ENCODE data around the gene SHOC1.

The SHOC1 gene

GRCh38 chr9:111794835-111795556 lies at the start of gene SHOC1:
TSS of gene SHOC1 (minus strand) at chr9:111794937. CDS start at chr9:111791418, 3,519 bp downstream.
- Histone ChIP-seq H3K27me3 (ENCODE audit: insufficient read depth, low read length) (no peaks in the 10 kb centered on the region), H3K4me3 (ENCODE audit: low read length) (no peak within 1 kb of the TSS), H3K4me1 (ENCODE audit: insufficient read depth, low read length) (no peaks in the 10 kb centered on the region), H3K9ac (ENCODE audit: low read depth, low read length) (no peak within 1 kb of the TSS), H3K27ac (ENCODE audit: low read length) (no peak within 1 kb of the TSS), H3K9me3 (ENCODE audit: insufficient read depth, low read depth, low read length) (no peaks in the 10 kb centered on the region), H3K36me3 (ENCODE audit: insufficient read depth, low read depth, low read length) (no peaks in the 10 kb centered on the region)

GRCh38 chr9:111843971-111844370 lies 49.2 kb upstream of the SHOC1 start:
- Histone ChIP-seq H3K27me3 (ENCODE audit: insufficient read depth, low read length) (no peaks in the 10 kb centered on the region), H3K36me3 (ENCODE audit: insufficient read depth, low read depth, low read length) (no peaks in the 10 kb centered on the region), H3K27ac (ENCODE audit: low read length) (no peak overlapping the region), H3K9ac (ENCODE audit: low read depth, low read length) (no peak overlapping the region), H3K4me1 (ENCODE audit: insufficient read depth, low read length) (no peaks in the 10 kb centered on the region), H3K9me3 (ENCODE audit: insufficient read depth, low read depth, low read length) (no peaks in the 10 kb centered on the region), H3K4me3 (ENCODE audit: low read length) (no peak overlapping the region)

- Histone ChIP-seq H3K9ac (ENCODE audit: low read depth, low read length) (no peak overlapping the region), H3K4me1 (ENCODE audit: insufficient read depth, low read length) (no peaks in the 10 kb centered on the region), H3K27ac (ENCODE audit: low read length) (no peak overlapping the region), H3K9me3 (ENCODE audit: insufficient read depth, low read depth, low read length) (no peaks in the 10 kb centered on the region), H3K36me3 (ENCODE audit: insufficient read depth, low read depth, low read length) (no peaks in the 10 kb centered on the region), H3K4me3 (ENCODE audit: low read length) (no peak overlapping the region), H3K27me3 (ENCODE audit: insufficient read depth, low read length) (no peaks in the 10 kb centered on the region)
Observed at GRCh38 chr9:111842313-111842712, 47.6 kb upstream of the SHOC1 start.

- no peak overlapping the region for H3K27ac ChIP-seq (ENCODE audit: low read length)
- H3K4me1 ChIP-seq (ENCODE audit: insufficient read depth, low read length) = no peaks in the 10 kb centered on the region
- no peak overlapping the region for H3K9ac ChIP-seq (ENCODE audit: low read depth, low read length)
- no peaks in the 10 kb centered on the region for H3K36me3 ChIP-seq (ENCODE audit: insufficient read depth, low read depth, low read length)
- H3K4me3 ChIP-seq (ENCODE audit: low read length) = no peak overlapping the region
- H3K9me3 ChIP-seq (ENCODE audit: insufficient read depth, low read depth, low read length) = no peaks in the 10 kb centered on the region
- H3K27me3 ChIP-seq (ENCODE audit: insufficient read depth, low read length) = no peaks in the 10 kb centered on the region
Observed at GRCh38 chr9:111840442-111840841, 45.7 kb upstream of the SHOC1 start.

- Histone ChIP-seq H3K9me3 (ENCODE audit: insufficient read depth, low read depth, low read length) (no peaks in the 10 kb centered on the region), H3K4me3 (ENCODE audit: low read length) (no peak overlapping the region), H3K27me3 (ENCODE audit: insufficient read depth, low read length) (no peaks in the 10 kb centered on the region), H3K4me1 (ENCODE audit: insufficient read depth, low read length) (no peaks in the 10 kb centered on the region), H3K9ac (ENCODE audit: low read depth, low read length) (no peak overlapping the region), H3K36me3 (ENCODE audit: insufficient read depth, low read depth, low read length) (no peaks in the 10 kb centered on the region), H3K27ac (ENCODE audit: low read length) (no peak overlapping the region)
Observed at GRCh38 chr9:111839987-111840386, 45.2 kb upstream of the SHOC1 start.

- Histone ChIP-seq H3K27me3 (ENCODE audit: insufficient read depth, low read length) (no peaks in the 10 kb centered on the region), H3K9me3 (ENCODE audit: insufficient read depth, low read depth, low read length) (no peaks in the 10 kb centered on the region), H3K4me1 (ENCODE audit: insufficient read depth, low read length) (no peaks in the 10 kb centered on the region), H3K4me3 (ENCODE audit: low read length) (no peak overlapping the region), H3K9ac (ENCODE audit: low read depth, low read length) (no peak overlapping the region), H3K27ac (ENCODE audit: low read length) (no peak overlapping the region), H3K36me3 (ENCODE audit: insufficient read depth, low read depth, low read length) (no peaks in the 10 kb centered on the region)
Observed at GRCh38 chr9:111839387-111839786, 44.6 kb upstream of the SHOC1 start.

GRCh38 chr9:111838439-111838838 lies 43.7 kb upstream of the SHOC1 start:
- H3K4me1 ChIP-seq (ENCODE audit: insufficient read depth, low read length) = no peaks in the 10 kb centered on the region

GRCh38 chr9:111836311-111836710 lies 41.6 kb upstream of the SHOC1 start:
- no peaks in the 10 kb centered on the region for H3K27me3 ChIP-seq (ENCODE audit: insufficient read depth, low read length)
- no peak overlapping the region for H3K9ac ChIP-seq (ENCODE audit: low read depth, low read length)
- H3K27ac ChIP-seq (ENCODE audit: low read length) = no peak overlapping the region
- H3K36me3 ChIP-seq (ENCODE audit: insufficient read depth, low read depth, low read length) = no peaks in the 10 kb centered on the region
- H3K4me1 ChIP-seq (ENCODE audit: insufficient read depth, low read length) = peaks cover under 1% of the 10 kb centered on the region; the same call in 1 of the 2 replicates
- H3K4me3 ChIP-seq (ENCODE audit: low read length) = no peak overlapping the region
- H3K9me3 ChIP-seq (ENCODE audit: insufficient read depth, low read depth, low read length) = no peaks in the 10 kb centered on the region

More at GRCh38 chr9:111838439-111838838, 43.7 kb upstream of the SHOC1 start:
- no peaks in the 10 kb centered on the region for H3K9me3 ChIP-seq (ENCODE audit: insufficient read depth, low read depth, low read length)
- no peak overlapping the region for H3K4me3 ChIP-seq (ENCODE audit: low read length)
- no peaks in the 10 kb centered on the region for H3K36me3 ChIP-seq (ENCODE audit: insufficient read depth, low read depth, low read length)
- H3K9ac ChIP-seq (ENCODE audit: low read depth, low read length) = no peak overlapping the region
- H3K27ac ChIP-seq (ENCODE audit: low read length) = no peak overlapping the region
- no peaks in the 10 kb centered on the region for H3K27me3 ChIP-seq (ENCODE audit: insufficient read depth, low read length)

- Histone ChIP-seq H3K9ac (ENCODE audit: low read depth, low read length) (no peak overlapping the region), H3K27me3 (ENCODE audit: insufficient read depth, low read length) (no peaks in the 10 kb centered on the region), H3K27ac (ENCODE audit: low read length) (no peak overlapping the region), H3K9me3 (ENCODE audit: insufficient read depth, low read depth, low read length) (no peaks in the 10 kb centered on the region), H3K36me3 (ENCODE audit: insufficient read depth, low read depth, low read length) (no peaks in the 10 kb centered on the region), H3K4me1 (ENCODE audit: insufficient read depth, low read length) (peaks cover 4% of the 10 kb centered on the region; the same call in 1 of the 2 replicates), H3K4me3 (ENCODE audit: low read length) (no peak overlapping the region)
Observed at GRCh38 chr9:111833941-111834340, 39.2 kb upstream of the SHOC1 start.

- Histone ChIP-seq H3K4me1 (ENCODE audit: insufficient read depth, low read length) (peaks cover 4% of the 10 kb centered on the region; the same call in 1 of the 2 replicates), H3K9me3 (ENCODE audit: insufficient read depth, low read depth, low read length) (no peaks in the 10 kb centered on the region), H3K36me3 (ENCODE audit: insufficient read depth, low read depth, low read length) (no peaks in the 10 kb centered on the region), H3K4me3 (ENCODE audit: low read length) (no peak overlapping the region), H3K27ac (ENCODE audit: low read length) (no peak overlapping the region), H3K9ac (ENCODE audit: low read depth, low read length) (no peak overlapping the region), H3K27me3 (ENCODE audit: insufficient read depth, low read length) (no peaks in the 10 kb centered on the region)
Observed at GRCh38 chr9:111832449-111832848, 37.7 kb upstream of the SHOC1 start.

GRCh38 chr9:111831371-111832108 lies 36.8 kb upstream of the SHOC1 start:
- Histone ChIP-seq H3K36me3 (ENCODE audit: insufficient read depth, low read depth, low read length) (no peaks in the 10 kb centered on the region), H3K27me3 (ENCODE audit: insufficient read depth, low read length) (no peaks in the 10 kb centered on the region), H3K4me3 (ENCODE audit: low read length) (no peak overlapping the region), H3K9me3 (ENCODE audit: insufficient read depth, low read depth, low read length) (no peaks in the 10 kb centered on the region), H3K9ac (ENCODE audit: low read depth, low read length) (no peak overlapping the region), H3K27ac (ENCODE audit: low read length) (no peak overlapping the region), H3K4me1 (ENCODE audit: insufficient read depth, low read length) (peaks cover 4% of the 10 kb centered on the region; the same call in 1 of the 2 replicates)

- no peak overlapping the region for H3K27ac ChIP-seq (ENCODE audit: low read length)
- H3K27me3 ChIP-seq (ENCODE audit: insufficient read depth, low read length) = no peaks in the 10 kb centered on the region
- no peaks in the 10 kb centered on the region for H3K36me3 ChIP-seq (ENCODE audit: insufficient read depth, low read depth, low read length)
- no peaks in the 10 kb centered on the region for H3K9me3 ChIP-seq (ENCODE audit: insufficient read depth, low read depth, low read length)
- peaks cover 4% of the 10 kb centered on the region; the same call in 1 of the 2 replicates for H3K4me1 ChIP-seq (ENCODE audit: insufficient read depth, low read length)
- H3K9ac ChIP-seq (ENCODE audit: low read depth, low read length) = no peak overlapping the region
- no peak overlapping the region for H3K4me3 ChIP-seq (ENCODE audit: low read length)
Observed at GRCh38 chr9:111828193-111828592, 33.5 kb upstream of the SHOC1 start.

Measured in iPS-20b (cell line).